ENCODE data around the gene BDNF.
"Not testable (repeated sequence)": the region's sequence is repeated elsewhere in the genome, so short reads cannot be mapped to it uniquely, and the experiment has no call there.

Gene BDNF

DNA sequence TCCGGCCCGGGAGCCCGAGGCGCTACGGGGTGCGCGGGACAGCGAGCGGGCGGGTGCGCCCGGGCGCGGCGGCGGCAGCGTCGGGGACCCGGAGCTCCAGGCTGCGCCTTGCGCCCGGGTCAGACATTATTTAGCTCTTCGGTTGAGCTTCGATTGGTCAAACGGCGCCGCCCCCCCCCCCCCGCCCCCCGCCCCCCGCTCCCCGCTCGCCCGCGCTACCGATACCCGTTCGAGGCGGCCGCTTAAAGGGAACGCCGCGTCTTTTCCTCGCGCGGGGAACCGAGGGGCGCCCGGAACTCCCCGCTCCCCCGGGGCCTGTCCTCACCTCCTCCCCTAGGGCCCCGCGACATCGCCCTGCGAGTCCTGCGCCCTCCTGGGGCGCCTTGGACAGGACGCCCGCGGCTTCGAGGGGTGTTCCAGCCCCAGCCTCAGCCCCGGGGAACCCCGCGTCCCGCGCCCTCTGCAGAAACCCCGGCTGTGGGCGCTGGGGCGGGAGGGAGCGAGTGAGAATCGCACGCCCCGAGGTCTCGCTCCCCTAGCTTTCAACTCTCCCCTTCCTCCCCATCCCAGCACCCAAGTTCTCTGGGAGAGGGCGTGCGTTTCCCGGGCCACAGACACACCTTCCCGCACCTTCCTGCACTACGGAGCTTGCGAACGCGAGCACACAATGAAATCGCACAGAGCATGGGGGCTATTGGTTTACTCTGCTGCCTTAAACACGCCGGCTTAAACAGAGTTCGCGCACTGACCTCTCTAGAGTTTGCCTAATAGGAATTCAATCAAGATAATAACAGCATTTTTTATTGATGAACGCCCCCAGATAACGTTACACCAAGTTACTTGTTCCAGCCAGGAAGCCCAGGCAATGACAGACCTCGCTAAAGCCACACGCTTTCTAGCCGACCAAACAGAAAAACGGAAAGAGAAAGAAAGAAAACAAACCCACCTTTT, at the start of gene BDNF:
TSS of gene BDNF (minus strand) at position 105 of the 951 bp plus-strand sequence. CDS start 41,891 bp downstream, outside the sequence.
- H3K4me3 Mint-ChIP-seq, result peak within 1 kb of the TSS; percentile 85
- no peaks in the 10 kb centered on the region for H3K36me3 Mint-ChIP-seq
- H3K27ac Mint-ChIP-seq, result no peak within 1 kb of the TSS
- no peaks in the 10 kb centered on the region for H3K9me3 Mint-ChIP-seq
- H3K4me1 Mint-ChIP-seq, result peaks cover 30% of the 10 kb centered on the region
- peaks cover 56% of the 10 kb centered on the region for H3K27me3 Mint-ChIP-seq

DNA sequence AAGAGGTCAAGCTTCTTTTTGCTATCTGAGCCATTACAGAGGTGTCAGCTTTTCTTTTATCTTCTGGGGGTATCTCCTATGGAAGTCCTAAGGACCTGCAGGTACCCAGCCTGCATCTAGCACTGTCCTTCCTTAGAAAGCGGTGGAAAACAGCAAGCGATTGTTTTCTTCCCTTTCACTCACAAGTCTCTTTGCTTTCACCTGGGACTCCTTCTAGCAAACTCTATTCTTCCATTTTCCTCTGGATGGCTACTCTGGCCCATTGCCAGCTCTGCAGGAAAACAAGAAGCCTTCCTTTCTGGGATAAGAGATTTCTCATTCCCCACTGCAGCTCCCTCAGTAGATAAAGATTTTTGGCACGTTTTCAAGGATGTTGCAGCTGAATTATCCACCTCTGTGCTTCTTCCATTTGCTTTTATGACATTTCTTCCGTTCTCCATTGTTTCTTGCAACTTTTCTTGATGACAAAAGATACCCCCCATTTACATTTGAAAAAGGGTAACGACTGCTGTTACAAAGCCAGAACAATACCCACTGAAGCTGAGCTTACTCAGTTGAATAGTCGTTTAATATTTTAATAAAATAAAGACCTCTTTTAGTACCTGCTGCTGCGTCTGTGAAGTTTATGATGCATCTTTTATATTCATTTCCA, 40.2 kb upstream of the BDNF start:
- Mint-ChIP-seq H3K27me3 (peaks cover 2% of the 10 kb centered on the region), H3K4me1 (no peaks in the 10 kb centered on the region), H3K27ac (no peak overlapping the region), H3K36me3 (no peaks in the 10 kb centered on the region), H3K9me3 (no peaks in the 10 kb centered on the region), H3K4me3 (no peak overlapping the region)

DNA sequence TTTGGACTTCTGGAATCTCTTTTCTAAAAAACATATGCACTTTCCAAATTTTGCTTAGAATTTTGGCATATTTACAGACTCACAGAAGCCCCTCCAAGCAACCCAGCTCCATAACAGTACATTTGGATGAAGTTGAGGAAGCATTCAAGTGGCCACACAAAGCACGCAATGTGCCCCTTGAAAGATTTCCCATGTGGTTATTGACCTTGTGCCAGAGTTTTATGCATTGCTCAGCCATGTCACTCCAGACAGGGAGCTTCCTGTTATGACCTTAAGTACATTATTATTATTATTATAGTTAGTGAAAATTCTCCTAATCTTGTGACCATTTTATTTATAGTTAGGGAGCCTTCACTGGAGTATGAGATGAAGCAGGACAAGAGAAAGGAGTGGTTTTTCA, 35.0 kb upstream of the BDNF start:
- no peak overlapping the region for H3K27ac Mint-ChIP-seq
- H3K9me3 Mint-ChIP-seq, result no peaks in the 10 kb centered on the region
- H3K4me3 Mint-ChIP-seq, result no peak overlapping the region
- peaks cover 1% of the 10 kb centered on the region for H3K27me3 Mint-ChIP-seq
- no peaks in the 10 kb centered on the region for H3K36me3 Mint-ChIP-seq
- H3K4me1 Mint-ChIP-seq, result no peaks in the 10 kb centered on the region

DNA sequence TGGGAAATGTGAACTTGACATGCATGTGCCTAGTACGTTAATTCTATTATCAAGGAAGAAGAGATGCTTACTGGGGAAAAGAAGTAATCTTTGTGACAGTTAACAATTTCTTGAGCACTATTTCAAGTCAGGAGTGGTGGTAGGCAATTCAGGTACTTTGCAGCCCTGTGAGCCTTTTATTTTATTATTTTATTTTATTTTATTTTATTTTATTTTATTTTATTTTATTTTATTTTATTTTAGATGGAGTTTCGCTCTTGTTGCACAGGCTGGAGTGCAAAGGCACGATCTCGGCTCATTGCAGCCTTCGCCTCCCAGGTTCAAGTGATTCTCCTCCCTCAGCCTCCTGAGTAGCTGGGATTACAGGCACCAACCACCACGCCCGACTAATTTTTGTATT, 31.5 kb upstream of the BDNF start:
- not testable (repeated sequence) for H3K9me3 Mint-ChIP-seq, H3K4me1 Mint-ChIP-seq, H3K27me3 Mint-ChIP-seq, H3K27ac Mint-ChIP-seq, H3K4me3 Mint-ChIP-seq, H3K36me3 Mint-ChIP-seq

DNA sequence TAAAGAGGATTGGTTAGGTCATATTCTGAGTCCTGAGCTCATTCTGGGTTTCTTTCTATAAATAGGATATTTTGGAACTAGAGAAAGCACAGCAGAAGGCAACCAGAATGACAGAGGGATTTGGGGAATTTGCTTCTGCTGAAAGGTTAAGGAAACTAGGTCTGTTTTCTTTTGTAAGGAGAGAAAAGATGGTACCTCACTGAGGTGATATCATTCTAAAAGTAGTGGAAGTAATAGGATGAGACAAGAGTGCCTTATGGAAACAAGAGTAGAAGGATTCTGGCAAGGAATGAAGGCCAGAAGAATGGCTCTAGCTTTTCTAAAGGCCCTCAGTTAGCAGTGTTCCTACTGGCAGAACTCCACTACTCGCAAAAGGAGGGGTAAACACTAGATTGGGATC, 26.7 kb upstream of the BDNF start:
- H3K27ac Mint-ChIP-seq, result no peak overlapping the region
- peaks cover 29% of the 10 kb centered on the region for H3K27me3 Mint-ChIP-seq
- H3K4me3 Mint-ChIP-seq, result no peak overlapping the region
- no peaks in the 10 kb centered on the region for H3K36me3 Mint-ChIP-seq
- no peaks in the 10 kb centered on the region for H3K9me3 Mint-ChIP-seq
- H3K4me1 Mint-ChIP-seq, result no peaks in the 10 kb centered on the region

DNA sequence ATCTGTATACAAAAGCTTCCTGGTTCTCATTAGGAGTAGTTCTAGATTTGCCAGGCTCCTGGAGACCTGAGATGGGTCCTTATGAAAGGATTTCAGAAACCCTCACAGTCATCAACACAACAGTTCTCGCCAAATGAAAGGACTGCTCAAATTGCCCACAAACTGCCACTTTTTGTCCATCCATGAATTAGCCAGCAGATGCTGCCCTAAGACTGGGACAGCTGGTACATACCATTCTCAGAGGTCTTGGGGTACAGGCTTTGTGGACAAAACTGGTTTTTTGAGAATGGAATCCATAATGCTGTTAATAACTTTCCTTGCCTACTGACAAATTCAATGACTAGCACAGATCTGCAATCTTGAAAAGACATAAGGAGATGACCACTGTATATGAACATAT, 23.4 kb upstream of the BDNF start:
- Mint-ChIP-seq H3K4me1 (peaks cover 5% of the 10 kb centered on the region), H3K9me3 (peaks cover 11% of the 10 kb centered on the region), H3K36me3 (peaks cover 9% of the 10 kb centered on the region), H3K27me3 (peaks cover 50% of the 10 kb centered on the region), H3K27ac (no peak overlapping the region), H3K4me3 (no peak overlapping the region)

DNA sequence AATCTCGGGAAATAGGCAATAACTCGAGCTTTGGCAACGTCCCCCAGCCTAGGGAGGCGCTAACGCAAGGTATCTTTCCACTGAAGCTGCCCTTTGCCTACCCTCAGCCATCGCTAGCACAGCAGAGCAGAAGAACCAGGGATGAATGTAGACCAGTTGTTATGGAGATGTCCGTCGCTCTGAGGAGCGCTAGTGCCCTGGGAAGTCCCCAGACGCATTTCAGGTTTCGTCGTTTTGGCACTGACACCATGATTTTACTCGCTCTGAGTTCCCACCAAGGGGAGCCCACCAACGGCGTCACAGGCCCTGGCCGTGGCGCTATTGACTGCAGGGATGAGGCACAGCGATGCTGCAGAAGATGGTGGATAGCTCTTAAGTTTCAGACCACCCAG, 22.7 kb upstream of the BDNF start:
- H3K27ac Mint-ChIP-seq, result no peak overlapping the region
- H3K36me3 Mint-ChIP-seq, result peaks cover 9% of the 10 kb centered on the region
- H3K4me1 Mint-ChIP-seq, result peaks cover 8% of the 10 kb centered on the region
- H3K9me3 Mint-ChIP-seq, result peaks cover 11% of the 10 kb centered on the region
- H3K27me3 Mint-ChIP-seq, result peaks cover 53% of the 10 kb centered on the region
- H3K4me3 Mint-ChIP-seq, result no peak overlapping the region

DNA sequence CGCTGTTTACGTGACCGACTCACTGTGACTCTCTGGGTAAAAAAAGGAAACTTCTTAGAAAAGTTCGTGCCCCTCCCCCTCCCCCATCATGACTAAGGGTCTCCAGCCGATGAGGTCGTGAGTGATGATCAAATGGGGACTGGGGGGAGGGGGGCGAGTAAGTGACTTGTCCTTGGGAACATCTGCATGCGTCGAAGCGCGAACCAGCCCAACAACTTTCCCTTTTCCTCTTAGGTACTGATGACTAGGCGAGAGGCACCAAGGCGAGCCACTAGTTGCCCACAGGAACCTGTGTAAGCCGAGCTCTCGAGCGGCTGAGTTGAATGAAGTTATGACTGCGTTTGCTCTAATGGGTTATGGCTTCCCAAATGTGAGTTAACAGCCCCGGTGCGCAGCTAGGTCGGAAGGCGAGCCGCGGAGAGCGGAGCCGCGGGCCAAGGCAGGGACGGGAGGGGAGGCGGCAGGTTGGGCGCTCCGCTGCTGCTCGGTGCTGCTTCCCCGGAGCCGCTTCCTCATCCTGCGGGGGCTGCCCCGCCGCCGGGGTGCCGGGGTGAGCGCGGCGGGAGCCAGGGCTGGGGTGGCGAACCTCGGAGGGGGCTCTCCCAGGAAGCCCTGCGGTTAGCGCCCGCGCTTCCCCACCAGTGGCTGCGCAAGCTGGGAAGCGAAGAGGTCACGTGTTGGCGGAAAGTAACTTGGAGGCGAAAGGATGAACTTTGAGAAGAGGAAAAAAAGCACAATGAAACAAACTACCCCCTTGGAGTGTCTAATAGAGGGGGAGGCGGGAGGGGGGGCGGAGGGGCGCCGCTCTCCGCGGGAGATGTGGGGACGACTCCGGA, 22.1 kb upstream of the BDNF start:
- Mint-ChIP-seq H3K27me3 (peaks cover 58% of the 10 kb centered on the region), H3K4me3 (no peak overlapping the region), H3K4me1 (peaks cover 8% of the 10 kb centered on the region), H3K9me3 (peaks cover 11% of the 10 kb centered on the region), H3K27ac (no peak overlapping the region), H3K36me3 (peaks cover 9% of the 10 kb centered on the region)

DNA sequence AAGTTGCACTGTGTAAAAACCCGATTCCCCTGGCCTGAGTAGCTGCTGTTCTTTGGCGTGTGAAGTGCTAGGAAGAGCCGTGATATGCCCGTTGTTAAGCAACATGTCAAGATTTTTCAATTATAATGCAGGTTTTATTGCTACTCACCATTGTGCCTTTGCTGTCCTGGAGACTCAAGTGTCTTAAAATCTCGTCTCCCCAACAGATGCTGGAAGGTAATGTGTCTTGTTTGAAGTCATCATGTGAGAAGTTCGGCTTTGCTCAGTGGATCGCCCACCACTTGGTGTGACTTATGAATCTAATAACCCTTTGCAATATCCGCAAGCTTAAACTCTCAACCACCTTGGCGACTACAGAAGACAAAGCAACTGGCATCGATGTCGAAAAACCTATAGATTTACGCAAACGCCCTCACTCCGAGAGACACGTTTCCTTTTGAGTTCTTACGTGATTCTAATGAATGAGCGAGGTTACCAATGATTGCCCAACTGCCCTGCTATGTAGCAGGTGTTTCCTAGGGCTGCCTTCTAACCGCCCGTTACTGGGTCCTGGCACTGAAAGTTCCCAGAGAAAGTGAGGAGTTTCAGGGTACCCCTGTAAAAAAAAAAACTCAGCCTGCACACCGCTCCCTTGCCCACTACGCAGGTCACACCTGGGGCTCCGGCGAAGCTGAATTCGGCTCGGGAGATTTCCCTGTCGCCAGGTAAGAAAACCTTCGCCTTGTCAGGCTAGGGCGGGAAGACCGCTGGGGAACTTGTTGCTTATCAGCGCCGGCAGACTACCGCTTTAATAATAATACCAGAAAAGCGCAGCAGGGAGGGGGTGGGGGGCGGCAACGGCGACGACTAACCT, 21.2 kb upstream of the BDNF start:
- Mint-ChIP-seq H3K9me3 (peaks cover 11% of the 10 kb centered on the region), H3K36me3 (peaks cover 9% of the 10 kb centered on the region), H3K27me3 (peaks cover 63% of the 10 kb centered on the region), H3K4me1 (peaks cover 8% of the 10 kb centered on the region), H3K4me3 (no peak overlapping the region), H3K27ac (no peak overlapping the region)

DNA sequence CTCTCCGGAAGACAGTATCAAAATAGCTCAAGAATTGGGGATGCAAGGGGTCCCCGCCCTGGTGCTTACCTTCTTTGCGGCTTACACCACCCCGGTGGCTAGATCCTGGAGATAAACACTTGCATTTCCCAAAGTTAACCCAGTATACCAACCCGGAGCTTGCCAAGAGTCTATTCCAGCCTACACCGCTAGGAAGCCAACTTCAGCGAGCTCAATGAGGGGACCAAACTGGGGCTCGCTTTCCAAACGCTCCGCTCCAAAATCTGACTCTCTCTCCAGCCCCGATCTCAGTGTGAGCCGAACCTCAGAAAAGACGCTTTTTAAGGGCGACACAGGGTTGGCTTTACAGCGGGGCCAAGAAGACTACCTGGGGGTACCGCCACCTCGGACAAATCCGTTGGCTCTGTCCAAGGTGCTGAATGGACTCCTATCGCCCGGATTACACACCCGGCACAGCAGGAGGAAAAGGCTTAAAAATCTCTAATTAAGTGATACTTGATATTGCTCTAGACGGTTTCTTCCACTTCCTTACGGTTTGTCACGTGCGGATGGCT, 20.1 kb upstream of the BDNF start:
- Mint-ChIP-seq H3K4me1 (peaks cover 8% of the 10 kb centered on the region), H3K27me3 (peaks cover 56% of the 10 kb centered on the region), H3K36me3 (peaks cover 9% of the 10 kb centered on the region), H3K9me3 (peaks cover 11% of the 10 kb centered on the region), H3K4me3 (no peak overlapping the region), H3K27ac (no peak overlapping the region)

DNA sequence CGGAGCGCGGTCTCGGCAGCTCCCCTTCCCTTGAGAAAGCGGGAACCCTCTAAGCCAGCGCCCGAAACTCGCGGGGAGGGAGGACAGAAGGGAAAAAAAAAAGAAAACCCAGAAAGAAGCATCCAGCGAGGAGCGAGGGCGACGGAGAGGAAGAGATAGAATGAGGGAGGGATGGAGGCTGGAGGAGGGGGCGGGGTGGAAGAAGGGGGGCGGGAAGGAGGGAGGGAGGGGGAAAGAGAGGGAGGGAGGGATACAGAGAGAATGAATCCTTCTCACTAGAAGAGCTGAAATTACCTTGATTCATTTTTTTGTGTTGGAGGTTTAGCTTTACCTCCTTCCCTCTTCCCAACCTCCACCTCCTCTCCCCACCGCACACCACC, 19.3 kb upstream of the BDNF start:
- Mint-ChIP-seq H3K27ac (no peak overlapping the region), H3K4me3 (no peak overlapping the region), H3K4me1 (peaks cover 8% of the 10 kb centered on the region), H3K27me3 (peaks cover 59% of the 10 kb centered on the region), H3K36me3 (peaks cover 9% of the 10 kb centered on the region), H3K9me3 (peaks cover 11% of the 10 kb centered on the region)

DNA sequence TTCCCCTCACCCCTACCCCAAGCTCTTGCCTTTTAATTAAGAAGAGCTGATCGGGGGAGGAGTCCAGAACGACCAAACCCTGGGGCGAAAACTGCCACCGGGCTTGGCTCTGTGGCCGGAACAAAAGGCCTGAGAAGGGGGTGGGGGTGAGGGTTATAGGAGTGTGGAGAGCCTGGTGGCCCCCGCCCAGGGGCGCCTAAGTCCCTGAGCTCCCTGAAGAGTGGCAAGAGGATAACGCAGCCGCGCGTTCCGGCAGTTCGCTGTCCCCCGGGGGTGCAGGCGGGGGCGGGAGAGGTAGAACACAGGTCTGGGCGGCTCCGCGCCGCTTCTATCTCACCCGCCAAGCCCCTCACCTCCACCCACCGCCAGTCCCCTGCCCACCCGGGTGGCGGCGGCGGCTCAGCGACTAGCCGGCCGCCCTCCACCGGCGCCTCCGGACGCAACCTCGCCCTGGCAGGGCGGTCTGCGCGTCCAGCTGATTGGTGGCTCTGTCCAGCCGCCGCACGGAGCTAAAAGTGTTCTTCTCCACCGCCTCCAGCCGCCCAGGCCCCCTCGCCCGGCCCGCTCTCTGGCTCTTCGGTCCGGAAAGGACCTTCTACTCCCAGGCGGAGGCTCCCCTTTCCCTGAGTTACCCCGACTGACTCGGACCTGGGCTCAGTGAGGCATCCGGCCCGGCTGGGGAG, 18.7 kb upstream of the BDNF start:
- peaks cover 11% of the 10 kb centered on the region for H3K9me3 Mint-ChIP-seq
- H3K4me1 Mint-ChIP-seq, result peaks cover 8% of the 10 kb centered on the region
- H3K27me3 Mint-ChIP-seq, result peaks cover 56% of the 10 kb centered on the region
- no peak overlapping the region for H3K27ac Mint-ChIP-seq
- H3K4me3 Mint-ChIP-seq, result no peak overlapping the region
- peaks cover 9% of the 10 kb centered on the region for H3K36me3 Mint-ChIP-seq

DNA sequence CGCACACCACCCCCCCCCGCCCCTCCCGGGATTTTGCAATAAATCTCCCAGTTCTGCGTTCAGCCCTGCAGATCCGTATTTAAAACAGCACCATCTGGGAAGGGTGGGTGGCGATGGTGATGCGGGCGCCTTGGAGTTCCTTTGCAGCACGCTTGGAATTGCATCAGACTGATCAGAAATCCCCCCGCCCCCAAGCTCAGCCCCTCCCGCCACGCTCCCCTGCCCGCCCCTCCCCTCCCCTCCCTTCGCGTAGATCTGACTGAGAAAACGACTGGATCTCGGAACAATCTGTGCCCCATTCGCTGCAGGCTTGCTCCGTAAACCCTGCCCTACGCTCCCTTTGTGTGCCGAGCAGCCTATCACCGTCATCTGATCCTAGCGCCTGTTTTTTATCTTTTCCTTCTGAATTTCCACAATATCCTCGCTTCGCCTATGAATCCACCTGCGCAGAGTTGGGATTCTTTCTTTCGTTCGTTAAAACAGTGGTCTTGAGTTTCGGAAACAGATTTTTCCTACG, 18.1 kb upstream of the BDNF start:
- Mint-ChIP-seq H3K4me3 (no peak overlapping the region), H3K4me1 (peaks cover 8% of the 10 kb centered on the region)

DNA sequence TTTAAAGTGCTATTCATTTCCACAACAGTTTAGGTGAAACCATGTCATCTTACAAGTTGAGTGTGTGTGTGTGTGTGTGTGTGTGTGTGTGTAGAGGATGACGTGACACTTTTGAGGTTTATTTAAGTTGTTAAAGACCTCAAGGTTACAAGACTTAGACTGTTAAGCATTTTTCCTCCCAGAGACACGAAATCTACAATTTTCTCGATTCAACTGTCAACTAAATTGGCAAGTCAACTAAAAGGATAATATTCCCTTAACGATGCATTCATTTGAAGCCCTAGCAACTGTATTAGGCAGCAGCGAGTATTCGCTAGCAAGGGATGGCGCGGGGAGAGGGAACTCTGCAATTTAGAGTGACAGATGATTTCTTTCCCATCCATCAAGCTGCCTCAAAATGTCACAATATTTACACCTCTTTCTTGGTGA, 17.6 kb upstream of the BDNF start:
- Mint-ChIP-seq H3K36me3 (peaks cover 9% of the 10 kb centered on the region), H3K27me3 (peaks cover 50% of the 10 kb centered on the region), H3K4me1 (peaks cover 8% of the 10 kb centered on the region), H3K9me3 (peaks cover 11% of the 10 kb centered on the region), H3K4me3 (no peak overlapping the region), H3K27ac (no peak overlapping the region)

More for the DNA sequence above, 18.1 kb upstream of the BDNF start:
- Mint-ChIP-seq H3K27me3 (peaks cover 54% of the 10 kb centered on the region), H3K9me3 (peaks cover 11% of the 10 kb centered on the region), H3K36me3 (peaks cover 9% of the 10 kb centered on the region), H3K27ac (no peak overlapping the region)
